T-helper 9 cell (primary cell): ENCODE measurements around the gene PRR36.

ENCODE experiments used
- DNase-seq: peaks from one replicate; pipeline ENCODE4 v3.0.0-alpha.2; 2020

Gene PRR36

DNA sequence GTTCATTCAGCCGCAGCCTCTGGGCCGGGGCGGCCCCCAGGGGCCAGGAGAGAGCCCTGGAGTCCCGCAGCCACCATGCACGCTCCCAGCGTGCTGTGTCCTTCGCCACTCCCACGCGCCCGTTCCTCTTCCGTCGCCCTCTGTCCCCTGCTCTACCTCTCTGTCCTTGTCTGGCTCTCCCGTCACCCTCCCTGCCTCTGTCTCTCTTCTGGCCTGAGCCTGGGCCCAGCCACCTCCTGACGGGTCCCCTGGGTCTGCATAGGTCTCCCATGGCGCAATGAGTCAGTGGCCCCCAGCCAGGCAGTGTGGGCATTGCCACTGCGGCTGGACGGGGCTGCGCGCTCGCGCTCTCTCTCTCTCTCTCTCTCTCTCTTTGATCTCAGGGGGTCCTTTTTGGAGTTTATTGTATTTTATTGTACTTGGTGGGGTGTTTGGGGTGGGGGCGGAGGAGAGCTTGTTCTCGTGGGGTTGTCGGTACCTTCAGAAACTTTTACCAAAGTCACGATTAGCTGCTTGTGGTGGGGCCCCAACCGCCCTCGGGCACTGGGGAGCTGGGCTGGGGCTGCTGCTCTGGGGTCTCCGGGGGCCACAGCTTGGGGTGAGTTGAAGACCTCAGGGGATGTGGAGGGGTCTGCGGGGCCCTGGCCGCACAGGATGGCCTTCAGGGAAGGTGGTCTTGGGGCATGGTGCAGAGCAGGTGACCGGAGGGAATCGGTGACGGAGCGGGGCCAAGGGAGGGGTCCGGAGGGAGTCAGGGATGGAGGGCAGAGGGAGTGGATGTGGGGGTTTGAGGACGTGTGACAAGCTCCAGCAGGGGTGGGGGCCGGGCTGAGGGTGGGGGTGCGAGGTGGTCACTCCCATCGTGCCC, 38.7 kb upstream of the PRR36 start:
- no peak for DNase-seq

DNA sequence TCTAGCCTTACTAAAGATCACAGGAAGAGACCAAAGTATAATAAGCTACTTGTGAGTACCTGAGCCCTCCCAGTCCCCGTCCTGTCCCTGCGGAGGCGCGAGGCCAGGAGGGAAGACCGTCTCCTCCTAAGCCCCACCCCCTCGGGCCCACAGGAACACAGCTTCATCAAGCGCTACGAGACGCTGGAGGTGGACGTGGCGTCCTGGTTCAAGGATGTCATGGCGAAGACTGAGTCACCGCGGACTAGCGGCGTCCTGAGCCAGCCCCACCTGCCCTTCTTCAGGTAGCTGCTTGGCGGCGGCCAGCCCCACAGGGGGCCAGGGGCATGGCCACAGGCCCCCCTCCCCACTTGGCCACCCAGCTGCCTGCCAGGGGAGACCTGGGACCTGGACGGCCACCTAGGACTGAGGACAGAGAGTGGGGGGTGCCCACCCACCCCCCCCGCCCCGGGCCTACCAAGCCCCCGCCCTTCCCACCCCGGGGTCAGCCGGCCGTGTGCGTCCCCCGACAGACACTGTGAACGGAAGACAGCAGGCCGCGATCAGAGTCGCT, 38.0 kb upstream of the PRR36 start:
- DNase-seq, result no peak

DNA sequence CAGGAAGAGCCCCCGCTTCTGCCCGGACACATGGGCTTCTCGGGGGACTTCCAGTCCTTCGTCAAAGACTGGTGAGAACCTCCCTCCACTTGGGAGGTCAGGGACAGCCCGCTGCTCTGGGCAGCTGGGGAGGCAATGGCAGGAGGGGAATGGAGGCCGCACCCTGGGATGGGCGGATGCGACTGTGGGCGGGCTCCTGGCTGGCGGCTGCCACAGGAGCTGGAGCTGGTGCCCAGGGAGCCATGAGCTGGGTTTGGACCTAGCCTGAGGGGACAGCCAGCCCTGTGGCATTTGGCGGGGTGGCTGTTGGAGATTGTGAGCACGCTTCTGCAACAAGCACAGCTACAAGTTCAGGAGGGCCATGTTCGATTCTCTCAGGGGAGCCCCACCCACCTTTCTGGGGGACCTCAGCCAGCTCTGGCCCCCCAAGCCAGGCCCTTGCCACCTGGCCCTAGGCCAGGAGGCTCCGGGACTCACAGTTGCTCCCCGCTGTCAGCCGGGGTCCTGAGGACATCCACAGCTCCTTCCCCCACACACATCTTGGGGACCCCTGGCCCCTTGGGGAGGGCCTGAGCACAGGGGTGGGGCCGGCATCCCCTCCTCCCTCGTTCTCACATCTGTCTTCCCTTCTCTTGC, 37.4 kb upstream of the PRR36 start:
- DNase-seq, result no peak

DNA sequence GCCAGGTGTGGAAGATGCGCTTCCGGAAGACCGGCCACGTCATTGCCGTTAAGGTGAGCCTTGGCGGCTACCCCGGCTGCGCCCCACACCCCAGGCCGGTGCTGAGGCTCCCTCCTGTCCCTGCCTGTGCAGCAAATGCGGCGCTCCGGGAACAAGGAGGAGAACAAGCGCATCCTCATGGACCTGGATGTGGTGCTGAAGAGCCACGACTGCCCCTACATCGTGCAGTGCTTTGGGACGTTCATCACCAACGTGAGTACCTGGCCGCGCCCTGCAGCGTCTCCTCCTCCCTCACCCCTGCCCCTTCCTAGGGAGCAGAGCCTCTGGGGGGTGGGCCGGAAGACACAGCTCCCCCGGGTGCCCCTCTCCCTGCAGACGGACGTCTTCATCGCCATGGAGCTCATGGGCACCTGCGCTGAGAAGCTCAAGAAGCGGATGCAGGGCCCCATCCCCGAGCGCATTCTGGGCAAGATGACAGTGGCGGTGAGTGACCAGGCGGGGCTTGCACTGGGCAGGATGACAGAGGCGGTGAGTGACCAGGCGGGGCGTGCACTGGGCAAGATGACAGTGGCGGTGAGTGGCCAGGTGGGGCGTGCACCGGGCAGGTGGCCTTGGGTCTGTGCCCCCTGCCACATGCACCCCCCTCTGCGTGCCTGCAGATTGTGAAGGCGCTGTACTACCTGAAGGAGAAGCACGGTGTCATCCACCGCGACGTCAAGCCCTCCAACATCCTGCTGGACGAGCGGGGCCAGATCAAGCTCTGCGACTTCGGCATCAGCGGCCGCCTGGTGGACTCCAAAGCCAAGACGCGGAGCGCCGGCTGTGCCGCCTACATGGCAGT, 36.4 kb upstream of the PRR36 start:
- DNase-seq, result no peak

DNA sequence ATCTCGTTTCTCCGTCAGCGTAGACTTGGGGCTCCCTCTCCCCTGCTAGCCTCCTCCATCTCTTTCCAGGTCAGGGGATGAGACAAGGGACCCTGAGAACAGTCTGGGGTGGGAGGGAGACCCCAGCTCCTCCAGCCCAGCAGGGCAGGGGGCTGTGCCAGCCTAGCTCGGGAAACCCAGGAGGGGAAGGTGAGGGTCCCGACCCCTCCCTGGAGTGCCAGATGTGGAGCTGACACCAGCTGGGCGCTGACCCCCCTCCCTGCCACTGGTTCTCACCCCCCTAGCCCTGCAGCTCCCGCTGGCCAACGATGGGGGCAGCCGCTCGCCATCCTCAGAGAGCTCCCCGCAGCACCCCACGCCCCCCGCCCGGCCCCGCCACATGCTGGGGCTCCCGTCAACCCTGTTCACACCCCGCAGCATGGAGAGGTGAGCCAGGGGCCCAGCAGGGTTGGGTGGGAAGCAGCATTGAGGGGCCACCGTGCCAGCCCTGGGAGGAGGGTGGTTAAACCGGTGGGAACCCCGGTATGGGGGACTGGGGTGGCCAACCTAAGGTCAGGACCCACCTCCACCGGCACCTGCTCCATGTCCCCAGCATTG, 35.4 kb upstream of the PRR36 start:
- no peak for DNase-seq

DNA sequence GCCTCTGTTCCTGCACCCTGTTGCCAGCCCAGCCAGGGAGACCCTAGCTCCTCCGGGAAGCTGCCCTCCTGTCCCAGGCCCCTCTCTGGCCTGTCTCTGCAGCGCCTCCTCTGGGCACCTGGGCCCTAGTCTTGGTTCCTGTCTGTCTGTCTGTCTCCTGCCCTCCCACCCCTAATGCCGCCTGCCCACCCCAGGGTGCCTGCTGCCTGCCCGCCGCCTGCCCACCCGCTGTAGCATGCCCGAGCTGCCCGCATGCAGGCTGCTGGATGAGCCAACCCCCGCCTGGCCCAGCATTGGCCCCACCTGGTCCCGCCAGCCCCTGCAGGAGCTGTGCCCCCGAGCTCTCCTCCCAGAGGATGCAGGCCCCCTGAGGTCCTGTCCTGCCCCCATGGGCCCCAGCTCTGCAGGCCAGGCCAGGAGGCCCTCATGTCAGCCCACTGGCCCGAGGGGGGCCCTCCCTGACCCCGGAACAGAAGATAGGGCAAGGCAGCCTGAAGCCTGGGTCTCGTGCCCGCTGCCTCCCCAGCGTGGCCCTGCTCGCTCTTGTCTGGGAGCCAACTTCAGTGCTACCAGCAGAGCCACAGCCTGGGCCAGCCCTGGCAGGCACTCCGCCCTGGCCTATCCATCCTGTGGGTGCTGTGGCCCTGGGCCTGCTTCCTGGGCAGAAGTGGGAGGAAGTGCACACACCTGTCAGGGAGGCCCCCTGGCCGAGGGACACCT, 34.7 kb upstream of the PRR36 start:
- DNase-seq, result no peak

DNA sequence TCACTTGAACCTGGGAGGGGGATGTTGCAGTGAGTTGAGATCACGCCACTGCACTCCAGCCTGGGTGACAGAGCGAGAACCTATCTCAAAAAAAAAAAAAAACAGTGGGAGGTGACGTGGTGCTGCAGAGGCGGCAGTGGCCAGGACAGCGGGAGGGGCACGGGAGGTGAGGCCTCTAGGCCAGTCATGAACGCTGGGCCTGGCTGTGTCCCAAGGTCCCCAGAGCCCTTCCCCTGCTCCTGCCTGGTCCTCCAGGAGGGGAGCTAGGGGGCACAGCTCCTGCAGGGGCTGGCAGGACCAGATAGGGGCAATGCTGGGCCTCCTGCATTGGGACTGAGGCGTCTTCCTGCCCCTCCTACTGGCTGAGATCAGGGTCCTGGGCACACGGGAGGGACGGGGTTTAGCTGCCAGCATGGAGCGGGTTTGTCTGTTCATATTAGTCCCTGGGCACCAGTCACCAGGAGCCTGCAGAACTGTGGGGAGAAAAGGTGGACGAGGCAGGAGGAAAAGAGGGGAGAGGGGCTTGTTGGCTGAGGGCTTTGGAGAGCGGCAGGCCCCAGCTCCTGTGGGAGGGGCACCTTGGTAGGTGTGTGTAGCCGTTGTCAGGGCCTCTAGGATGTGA, 34.0 kb upstream of the PRR36 start:
- no peak for DNase-seq

DNA sequence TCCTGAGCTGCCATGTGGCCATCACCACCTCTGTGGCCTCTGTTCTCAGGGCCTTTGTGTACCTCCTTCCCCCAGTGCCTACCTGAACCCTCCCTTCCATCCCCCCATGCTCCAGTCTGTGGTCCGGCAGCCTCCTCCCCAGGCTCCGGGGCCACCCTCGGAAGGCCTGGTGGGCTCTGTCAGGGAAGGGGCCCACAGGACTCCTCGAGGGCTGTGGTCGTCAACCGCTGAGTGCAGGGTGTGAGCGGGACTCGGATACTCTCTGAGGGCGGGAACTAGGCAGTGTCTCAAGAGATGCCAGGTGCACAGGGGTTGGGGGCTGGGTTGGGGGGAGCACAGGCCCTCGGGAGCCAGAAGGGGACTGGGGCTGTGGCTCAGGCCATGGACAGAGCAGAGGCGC, 33.4 kb upstream of the PRR36 start:
- DNase-seq, result no peak

DNA sequence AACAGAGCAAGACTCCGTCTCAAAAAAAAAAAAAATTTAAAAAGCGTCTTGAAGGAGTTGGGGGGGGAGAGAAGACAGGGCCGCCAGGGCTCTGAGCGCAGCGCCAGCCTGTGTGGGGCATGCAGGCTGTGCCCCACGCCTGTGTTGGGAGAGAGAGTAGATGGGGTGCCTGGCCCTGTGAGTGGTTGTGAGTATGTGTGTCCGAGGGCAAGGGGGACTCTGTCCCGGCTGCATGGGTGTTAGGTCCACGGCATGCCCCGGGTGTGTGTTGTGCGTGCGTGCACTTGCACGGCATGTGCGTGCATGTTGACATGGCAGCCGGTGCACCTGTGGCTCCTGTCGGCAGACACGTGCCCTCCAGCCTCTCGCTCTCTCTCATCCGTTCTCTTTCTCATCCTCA, 32.9 kb upstream of the PRR36 start:
- no peak for DNase-seq

DNA sequence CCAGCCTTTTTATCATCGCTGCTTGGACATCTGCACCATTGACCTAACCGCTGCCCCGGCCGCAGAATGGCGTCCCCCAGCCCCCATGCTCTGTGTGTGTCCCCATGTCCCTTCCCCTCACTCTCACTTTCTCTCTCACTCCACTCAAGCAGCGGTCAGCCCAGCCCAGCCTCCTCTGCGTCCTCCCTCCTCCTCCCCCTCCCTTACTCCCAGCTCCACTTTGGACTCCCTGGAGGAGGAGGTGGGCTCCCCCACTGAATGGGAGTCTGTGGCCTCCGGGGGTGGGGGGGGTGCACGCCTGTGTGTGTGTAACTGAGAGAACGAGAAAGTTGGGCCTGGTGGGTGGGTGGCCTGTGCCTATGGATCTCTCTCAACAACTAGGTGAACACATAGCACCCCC, 31.7 kb upstream of the PRR36 start:
- DNase-seq, result no peak

DNA sequence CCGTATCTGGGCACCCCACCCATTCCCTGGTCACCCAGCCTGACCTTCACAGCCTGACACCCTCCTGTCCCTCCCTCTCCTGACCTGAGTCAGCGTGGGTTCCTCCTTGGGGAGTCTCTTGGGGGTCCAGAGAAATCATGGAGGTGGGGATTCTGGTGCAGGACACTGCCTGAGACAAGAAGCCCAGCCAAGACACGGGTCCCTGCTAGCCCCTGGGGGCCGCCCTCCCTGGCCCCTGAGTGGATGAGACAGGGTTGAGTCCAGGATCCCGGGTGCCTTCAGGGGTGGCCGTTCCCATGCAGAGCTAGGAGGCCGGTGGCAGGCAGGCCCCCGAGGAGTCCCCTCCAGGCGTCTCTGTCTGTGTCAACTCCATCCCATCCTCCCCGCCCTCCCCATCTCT, 31.1 kb upstream of the PRR36 start:
- no peak for DNase-seq

DNA sequence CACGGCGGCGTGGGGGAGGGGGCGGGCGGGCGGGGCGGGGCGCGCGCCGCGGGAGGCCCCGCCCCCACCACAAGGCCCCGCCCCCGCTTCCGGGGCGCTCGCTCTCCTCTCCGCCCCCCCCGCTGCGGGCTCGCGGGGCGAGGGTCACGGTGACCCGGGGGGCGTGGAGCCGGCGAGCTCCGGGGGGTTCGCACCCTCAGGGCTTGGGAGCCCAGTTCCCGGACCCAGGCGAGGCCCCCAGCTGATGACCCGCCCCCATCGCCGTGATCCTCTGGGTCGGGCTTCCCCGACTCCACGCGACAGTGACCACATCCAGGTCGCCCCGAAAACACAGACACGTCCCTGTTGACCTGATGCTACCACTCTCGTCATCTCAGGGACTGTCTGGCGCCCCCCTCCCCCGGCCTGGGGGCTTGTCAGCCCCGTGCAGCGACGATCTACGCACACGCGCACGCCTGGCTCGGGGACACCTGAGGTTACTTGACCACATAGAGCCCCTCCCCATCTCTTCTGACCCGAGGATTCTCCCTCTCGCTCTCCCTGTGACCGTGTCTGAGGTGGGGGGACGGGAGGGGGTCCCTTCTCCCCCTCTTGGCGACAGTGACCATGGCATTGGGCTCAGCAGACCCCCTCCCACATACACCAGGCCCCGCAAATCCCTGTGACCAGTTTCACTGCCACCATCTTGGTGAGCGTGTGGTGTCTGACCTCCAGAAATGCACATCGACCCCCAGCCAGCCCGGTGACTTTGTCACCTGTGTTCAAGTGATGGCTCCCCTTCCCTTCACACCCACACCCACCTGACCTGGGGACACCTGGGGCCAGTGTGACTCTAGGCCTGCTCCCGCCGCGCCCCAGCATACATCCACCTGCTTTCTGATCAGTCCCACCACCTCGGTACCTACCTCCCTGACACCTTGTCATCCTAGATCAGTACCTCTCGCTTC, 30.2 kb upstream of the PRR36 start:
- peak; percentile 73 for DNase-seq

DNA sequence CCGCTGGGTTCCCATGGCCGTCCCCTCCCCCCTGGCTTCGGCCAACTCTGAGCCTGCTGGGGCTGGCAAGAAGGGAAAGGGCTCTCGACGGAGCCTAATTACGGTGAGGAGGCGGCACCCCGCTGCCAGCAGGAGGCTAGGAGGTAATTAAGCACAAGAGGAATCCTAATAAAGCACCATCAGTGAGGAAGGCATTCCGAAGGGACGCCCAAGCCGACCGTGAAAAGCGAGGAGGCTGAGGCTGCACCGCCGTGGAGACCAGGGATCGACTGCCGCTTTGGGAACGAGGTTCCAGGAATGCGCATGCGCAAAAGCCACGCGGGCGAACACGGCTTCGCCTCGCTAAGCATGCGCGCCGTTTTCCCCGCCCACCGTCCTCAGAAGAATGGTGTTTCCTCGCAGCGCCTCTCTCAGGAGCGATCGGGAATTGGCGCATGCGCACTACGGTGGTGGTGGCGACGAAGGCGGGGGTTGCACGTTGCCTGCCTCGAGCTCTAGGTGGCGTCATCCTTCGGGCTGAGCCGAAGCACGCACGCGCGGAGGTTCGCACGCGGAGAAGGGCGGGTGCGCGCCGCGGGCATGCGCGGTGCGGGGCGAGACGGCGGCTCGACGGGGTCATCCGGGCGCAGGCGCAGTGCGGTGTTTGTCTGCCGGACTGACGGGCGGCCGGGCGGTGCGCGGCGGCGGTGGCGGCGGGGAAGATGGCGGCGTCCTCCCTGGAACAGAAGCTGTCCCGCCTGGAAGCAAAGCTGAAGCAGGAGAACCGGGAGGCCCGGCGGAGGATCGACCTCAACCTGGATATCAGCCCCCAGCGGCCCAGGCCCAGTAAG, 29.3 kb upstream of the PRR36 start, which contains the start of gene MAP2K7:
MAP2K7 (plus strand) TSS at position 634 of the 830 bp plus-strand sequence; CDS start at position 702, 68 bp downstream.
- DNase-seq, result peak; percentile 100

DNA sequence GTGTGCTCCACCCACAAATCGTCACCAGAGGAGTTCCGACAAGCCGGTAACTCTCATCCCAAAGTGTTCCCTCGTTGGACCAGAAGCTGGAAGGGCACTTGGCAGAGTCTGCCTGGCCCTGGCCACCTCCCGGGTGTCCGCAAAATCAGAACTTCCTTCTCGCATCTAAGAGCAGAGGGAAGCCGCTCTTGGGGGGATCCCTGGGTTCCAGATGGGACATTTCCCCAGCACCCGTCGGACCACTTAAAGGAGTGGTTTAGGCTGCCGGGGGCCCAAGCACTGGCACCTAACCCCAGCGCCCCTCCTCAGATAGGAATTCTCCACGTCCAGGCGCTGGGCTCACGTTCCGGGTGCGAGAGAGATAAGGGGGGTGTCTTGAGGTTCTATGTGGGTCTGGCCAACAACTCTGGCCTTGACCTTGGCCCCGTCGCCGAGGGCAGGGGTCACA, 28.6 kb upstream of the PRR36 start:
- no peak for DNase-seq

DNA sequence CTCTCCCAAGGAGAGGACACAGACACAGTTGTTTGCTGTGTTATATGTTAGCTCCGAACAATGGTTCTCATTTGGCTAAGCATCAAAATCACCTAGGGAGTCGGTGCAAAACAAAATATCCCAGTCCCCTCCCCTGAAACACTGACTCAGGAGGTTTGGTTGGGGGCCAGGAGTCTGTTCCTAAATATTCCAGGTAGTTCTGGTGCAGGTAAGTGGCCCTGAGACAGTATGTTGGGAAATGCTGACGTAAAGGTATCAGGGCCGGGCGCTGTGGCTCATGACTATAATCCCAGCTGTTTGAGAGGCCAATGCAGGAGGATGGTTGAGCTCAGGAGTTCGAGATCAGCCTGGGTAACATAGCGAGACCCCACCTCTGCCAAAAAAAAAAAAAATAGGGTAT, 27.1 kb upstream of the PRR36 start:
- DNase-seq, result no peak

DNA sequence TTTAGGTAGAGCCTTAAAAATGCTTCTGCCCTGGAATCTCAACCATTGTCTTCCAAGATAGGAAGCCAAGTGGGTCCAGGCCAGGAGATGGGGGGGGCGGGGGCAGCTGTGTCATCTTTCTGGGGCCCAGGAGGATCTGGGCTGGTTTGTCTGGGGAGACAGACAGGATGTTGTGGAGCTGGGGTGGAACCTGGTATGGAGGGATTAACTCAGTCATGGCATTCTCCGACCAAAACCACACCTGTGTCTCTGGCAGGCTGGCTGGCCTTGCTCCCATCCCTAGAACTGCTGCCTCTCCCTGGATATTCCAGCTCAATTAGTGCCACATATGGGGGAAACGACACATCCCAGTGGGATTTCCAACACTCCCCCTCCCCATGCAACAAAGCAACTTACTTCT, 26.7 kb upstream of the PRR36 start:
- DNase-seq, result no peak

DNA sequence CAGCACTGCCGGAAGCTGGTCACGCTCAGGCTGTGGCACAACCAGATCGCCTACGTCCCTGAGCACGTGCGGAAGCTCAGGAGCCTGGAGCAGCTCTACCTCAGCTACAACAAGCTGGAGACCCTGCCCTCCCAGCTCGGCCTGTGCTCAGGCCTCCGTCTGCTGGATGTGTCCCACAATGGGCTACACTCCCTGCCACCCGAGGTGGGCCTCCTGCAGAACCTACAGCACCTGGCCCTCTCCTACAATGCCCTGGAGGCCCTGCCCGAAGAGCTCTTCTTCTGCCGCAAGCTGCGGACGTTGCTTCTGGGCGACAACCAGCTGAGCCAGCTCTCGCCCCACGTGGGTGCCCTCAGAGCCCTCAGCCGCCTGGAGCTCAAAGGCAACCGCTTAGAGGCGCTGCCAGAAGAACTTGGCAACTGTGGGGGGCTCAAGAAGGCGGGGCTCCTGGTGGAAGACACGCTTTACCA, 26.2 kb upstream of the PRR36 start:
- DNase-seq, result no peak

DNA sequence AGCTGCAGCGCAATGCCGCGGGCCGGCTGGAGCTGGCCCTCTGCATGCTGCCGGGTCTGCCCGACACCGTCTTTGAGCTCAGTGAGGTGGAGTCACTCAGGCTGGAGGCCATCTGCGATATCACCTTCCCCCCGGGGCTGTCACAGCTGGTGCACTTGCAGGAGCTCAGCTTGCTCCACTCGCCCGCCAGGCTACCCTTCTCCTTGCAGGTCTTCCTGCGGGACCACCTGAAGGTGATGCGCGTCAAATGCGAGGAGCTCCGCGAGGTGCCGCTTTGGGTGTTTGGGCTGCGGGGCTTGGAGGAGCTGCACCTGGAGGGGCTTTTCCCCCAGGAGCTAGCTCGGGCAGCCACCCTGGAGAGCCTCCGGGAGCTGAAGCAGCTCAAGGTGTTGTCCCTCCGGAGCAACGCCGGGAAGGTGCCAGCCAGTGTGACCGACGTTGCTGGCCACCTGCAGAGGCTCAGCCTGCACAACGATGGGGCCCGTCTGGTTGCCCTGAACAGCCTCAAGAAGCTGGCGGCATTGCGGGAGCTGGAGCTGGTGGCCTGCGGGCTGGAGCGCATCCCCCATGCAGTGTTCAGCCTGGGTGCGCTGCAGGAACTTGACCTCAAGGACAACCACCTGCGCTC, 25.7 kb upstream of the PRR36 start:
- DNase-seq, result no peak

DNA sequence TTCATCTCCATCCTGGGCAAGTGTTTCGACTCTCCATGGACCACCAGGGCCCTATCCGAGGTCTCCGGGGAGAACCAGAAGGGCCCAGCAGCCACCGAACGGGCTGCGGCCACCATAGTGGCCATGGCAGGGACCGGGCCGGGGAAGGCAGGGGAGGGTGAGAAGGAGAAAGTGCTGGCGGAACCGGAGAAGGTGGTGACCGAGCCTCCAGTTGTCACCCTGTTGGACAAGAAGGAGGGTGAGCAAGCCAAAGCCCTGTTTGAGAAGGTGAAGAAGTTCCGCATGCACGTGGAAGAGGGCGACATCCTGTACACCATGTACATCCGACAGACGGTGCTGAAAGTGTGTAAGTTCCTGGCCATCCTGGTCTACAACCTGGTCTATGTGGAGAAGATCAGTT, 24.8 kb upstream of the PRR36 start:
- no peak for DNase-seq
